Caco-2 (cell line): ENCODE results near the gene NYNRIN. TPM values are rescaled to one million over a fixed set of nuclear protein-coding genes. Genes with fewer than 3 reads are reported as not detected.
A peak's percentile ranks its signal among the peaks of the same experiment; 100 is the strongest.

Experiments
- BruUV-seq: library from RNA; stranded (reverse); fragments of 400-500 nt; replicated peaks from 2 replicates; lab custom pipeline; 2021; lab: Mats Ljungman, UMichigan
- CTCF ChIA-PET: fragments of 300-600 bp; sonication (Branson Sonifier 250); formaldehyde crosslinking; loops from one replicate; lab custom pipeline; 2022; ENCODE audit warnings: antibody characterized with exemption; lab: Charles Lee
- POLR2A ChIA-PET: fragments of 300-600 bp; sonication (Branson Sonifier 250); formaldehyde crosslinking; loops from one replicate; lab custom pipeline; 2022; ENCODE audit warnings: antibody characterized with exemption; lab: Charles Lee
- DNase-seq, 2 experiments: peaks; one replicate each; pipeline versions ENCODE4 v3.0.0 to v3.0.0-alpha.2; 2020 to 2022
- H3K27me3 ChIP-seq: replicated peaks from 2 replicates; pipeline ENCODE4 v1.6.0; 2011; ENCODE audit warnings: low read length; ENCODE audit not compliant: control insufficient read depth, insufficient read depth
- H3K36me3 ChIP-seq: 2 replicates; pipeline ENCODE4 v1.5.1; 2011; ENCODE audit warnings: low read length; ENCODE audit not compliant: control insufficient read depth, insufficient read depth
- H3K4me1 ChIP-seq: fragments of 250-450 bp; sonication (Bioruptor Pico); 2 replicates; pipeline ENCODE4 v1.5.1; 2020; ENCODE audit warnings: mild to moderate bottlenecking
- H3K4me3 ChIP-seq: 2 replicates; pipeline ENCODE4 v1.5.1; 2011; ENCODE audit warnings: low read depth, mild to moderate bottlenecking, control low read depth, low read length
- H3K9me3 ChIP-seq: fragments of 250-450 bp; sonication (Bioruptor Pico); 2 replicates; pipeline ENCODE4 v1.5.1; 2020; ENCODE audit warnings: mild to moderate bottlenecking, moderate library complexity
- H3K27ac Mint-ChIP-seq: one replicate; pipeline ENCODE4 v1.8.0; 2022; ENCODE audit warnings: mixed read lengths; ENCODE audit not compliant: unreplicated experiment
- H3K27me3 Mint-ChIP-seq: one replicate; pipeline ENCODE4 v1.8.0; 2022; ENCODE audit warnings: mixed read lengths; ENCODE audit not compliant: insufficient read depth, unreplicated experiment
- H3K36me3 Mint-ChIP-seq: one replicate; pipeline ENCODE4 v1.8.0; 2022; ENCODE audit warnings: mild to moderate bottlenecking, mixed read lengths; ENCODE audit not compliant: insufficient read depth, unreplicated experiment
- H3K4me1 Mint-ChIP-seq: one replicate; pipeline ENCODE4 v1.8.0; 2022; ENCODE audit warnings: low read depth, mixed read lengths; ENCODE audit not compliant: unreplicated experiment
- H3K4me3 Mint-ChIP-seq: one replicate; pipeline ENCODE4 v1.8.0; 2022; ENCODE audit warnings: mild to moderate bottlenecking, moderate library complexity, mixed read lengths; ENCODE audit not compliant: unreplicated experiment
- H3K9me3 Mint-ChIP-seq: one replicate; pipeline ENCODE4 v1.8.0; 2022; ENCODE audit warnings: mixed read lengths; ENCODE audit not compliant: unreplicated experiment
- intact Hi-C: fragments of 100-400 bp; cut with micrococcal nuclease; formaldehyde crosslinking; loops from one replicate; pipeline ENCODE4 v1.10.0; 2022; ENCODE audit not compliant: unreplicated experiment
- total RNA-seq: library from RNA; stranded (reverse); gene quantifications from 2 replicates; pipeline ENCODE4 v1.2.3, GENCODE V29; 2022
- TF ChIP-seq, protein P1 (sequence below), 2 experiments: fragments of 200-600 bp in 1 of 2; IDR thresholded peaks; 1 replicate in 1 of 2; 2 replicates in 1 of 2; pipeline versions ENCODE4 v1.5.1 to v1.8.0; 2011 to 2022; ENCODE audit warnings: antibody characterized with exemption in 1 of 2, control low read depth in 1 of 2, inconsistent platforms in 1 of 2, low read depth in 1 of 2, low read length in 1 of 2, mild to moderate bottlenecking in 1 of 2, moderate library complexity in 1 of 2; ENCODE audit not compliant: insufficient read depth in 1 of 2, severe bottlenecking in 1 of 2, unreplicated experiment in 1 of 2

The NYNRIN gene
- total RNA-seq, 1 experiment from 2014 or later: 5.9 TPM

DNA sequence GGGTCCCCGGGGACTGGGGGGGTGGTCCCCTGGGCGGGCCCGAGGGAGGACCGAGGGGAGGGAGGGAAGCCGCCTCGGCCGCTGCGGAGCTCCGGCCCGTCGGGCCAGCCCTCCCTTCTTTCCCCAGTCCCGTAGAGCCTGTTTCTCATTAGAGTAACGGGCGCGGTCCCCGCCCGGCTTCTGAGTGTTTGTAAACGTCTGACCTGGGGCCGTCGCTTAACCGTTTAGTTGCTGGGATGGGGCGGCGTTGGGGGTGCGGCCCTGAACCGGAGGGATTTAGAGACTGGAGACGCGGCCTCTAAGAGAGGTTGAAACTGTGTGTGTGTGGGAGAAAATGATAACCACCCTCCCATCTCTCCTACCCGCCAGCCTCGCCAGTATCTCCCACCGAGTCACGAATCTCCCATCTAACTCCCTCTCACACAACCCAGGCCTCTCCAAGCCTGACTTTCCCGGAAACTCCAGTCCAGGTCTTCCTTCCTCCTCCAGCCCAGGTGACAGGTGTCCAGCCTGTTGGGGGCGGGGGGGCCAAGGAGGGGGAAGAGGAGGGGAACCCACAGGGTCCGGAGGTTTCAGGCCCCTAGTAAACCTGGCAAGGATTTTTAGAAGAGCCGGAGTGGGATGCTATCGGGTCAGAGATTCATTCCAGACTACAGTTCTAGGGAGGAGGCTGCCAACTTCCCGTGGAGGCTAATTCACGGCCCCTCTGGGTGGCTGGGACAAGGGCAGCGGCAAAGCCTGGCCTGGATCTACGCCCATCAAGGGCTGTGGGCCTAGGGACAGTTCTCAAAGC, 31.9 kb upstream of the NYNRIN start:
- intact Hi-C loops: loop anchor here (1.0 to 2.0 kb wide), 3 partner anchors 26 to 60 kb away; no protein-coding TSS in a partner anchor
- no peaks in the 10 kb centered on the region for H3K9me3 Mint-ChIP-seq
- peak overlapping the region; percentile 85 for H3K4me3 Mint-ChIP-seq
- H3K27me3 Mint-ChIP-seq: no peaks in the 10 kb centered on the region
- H3K27ac Mint-ChIP-seq: peak overlapping the region; percentile 71
- DNase-seq: peak; percentile 94 to 96
- Histone ChIP-seq H3K36me3 (no peaks in the 10 kb centered on the region), H3K4me3 (peak overlapping the region; percentile 67), H3K9me3 (no peaks in the 10 kb centered on the region), H3K27me3 (no peaks in the 10 kb centered on the region), H3K4me1 (peaks cover 4% of the 10 kb centered on the region; the same call in 1 of the 2 replicates)
- CTCF ChIA-PET: interaction anchor here (0.7 to 2.3 kb wide), 13 partner anchors 33 to 308 kb away, joined by 3 to 111 read pairs (median 5); partner anchors contain the start of genes CBLN3, KHNYN and SDR39U1
- POLR2A ChIA-PET: interaction anchor here (0.6 to 1.6 kb wide), 5 partner anchors 32 to 70 kb away, joined by 3 to 12 read pairs (median 5); partner anchors contain the start of genes CBLN3, KHNYN and NYNRIN
- no peaks in the 10 kb centered on the region for H3K36me3 Mint-ChIP-seq
- TF ChIP-seq, protein P1, sequence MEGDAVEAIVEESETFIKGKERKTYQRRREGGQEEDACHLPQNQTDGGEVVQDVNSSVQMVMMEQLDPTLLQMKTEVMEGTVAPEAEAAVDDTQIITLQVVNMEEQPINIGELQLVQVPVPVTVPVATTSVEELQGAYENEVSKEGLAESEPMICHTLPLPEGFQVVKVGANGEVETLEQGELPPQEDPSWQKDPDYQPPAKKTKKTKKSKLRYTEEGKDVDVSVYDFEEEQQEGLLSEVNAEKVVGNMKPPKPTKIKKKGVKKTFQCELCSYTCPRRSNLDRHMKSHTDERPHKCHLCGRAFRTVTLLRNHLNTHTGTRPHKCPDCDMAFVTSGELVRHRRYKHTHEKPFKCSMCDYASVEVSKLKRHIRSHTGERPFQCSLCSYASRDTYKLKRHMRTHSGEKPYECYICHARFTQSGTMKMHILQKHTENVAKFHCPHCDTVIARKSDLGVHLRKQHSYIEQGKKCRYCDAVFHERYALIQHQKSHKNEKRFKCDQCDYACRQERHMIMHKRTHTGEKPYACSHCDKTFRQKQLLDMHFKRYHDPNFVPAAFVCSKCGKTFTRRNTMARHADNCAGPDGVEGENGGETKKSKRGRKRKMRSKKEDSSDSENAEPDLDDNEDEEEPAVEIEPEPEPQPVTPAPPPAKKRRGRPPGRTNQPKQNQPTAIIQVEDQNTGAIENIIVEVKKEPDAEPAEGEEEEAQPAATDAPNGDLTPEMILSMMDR (IDR thresholded peaks at IDR 0.05; ENCODE audit: insufficient read depth in 1 of 2, low read depth in 1 of 2, low read length in 1 of 2, severe bottlenecking in 1 of 2, unreplicated experiment in 1 of 2): no peak
- peaks cover 13% of the 10 kb centered on the region for H3K4me1 Mint-ChIP-seq
- BruUV-seq: no TSS peak

DNA sequence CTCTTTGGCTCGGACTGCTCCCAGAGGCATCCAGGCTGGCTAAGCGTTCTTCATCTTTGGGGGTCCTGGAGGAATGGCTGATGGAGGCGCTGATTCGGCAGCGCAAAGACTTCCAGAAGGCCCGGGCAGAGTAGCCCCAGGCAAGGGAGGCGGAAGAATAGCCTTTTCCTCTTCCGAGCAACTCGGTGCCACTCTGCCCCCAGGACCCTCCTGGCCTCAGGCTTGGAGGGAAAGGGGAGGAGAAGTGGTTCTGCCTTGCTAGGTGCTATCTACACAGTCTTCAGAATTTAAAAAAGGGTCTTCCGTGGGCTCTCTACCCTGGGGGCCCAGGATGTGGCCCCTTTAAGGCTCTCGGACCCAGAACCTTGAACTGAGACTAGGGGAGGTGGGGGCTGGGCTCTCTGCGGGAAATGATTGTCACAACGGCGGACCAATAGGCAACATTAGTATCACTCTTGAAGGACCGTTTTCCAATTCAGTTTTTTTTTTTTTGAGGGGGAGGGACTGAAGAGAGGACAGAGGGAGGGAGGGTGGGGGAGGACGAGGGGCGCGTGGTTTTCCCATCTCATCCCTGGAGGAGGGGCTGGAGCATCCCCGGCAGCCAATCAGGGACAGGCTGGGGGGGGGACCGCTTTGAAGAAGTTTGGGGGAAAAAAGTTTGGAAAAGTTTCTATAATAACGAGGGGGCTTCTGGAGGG, 31.1 kb upstream of the NYNRIN start, which contains the start of gene NFATC4:
TSS of gene NFATC4 (plus strand) at position 671 of the 698 bp plus-strand sequence. CDS start 157 bp downstream, outside the sequence.
- intact Hi-C loops: loop anchor here (1.0 to 2.0 kb wide), 3 partner anchors 25 to 60 kb away; no protein-coding TSS in a partner anchor
- Histone ChIP-seq H3K27me3 (no peaks in the 10 kb centered on the region), H3K36me3 (no peaks in the 10 kb centered on the region), H3K4me1 (peaks cover 4% of the 10 kb centered on the region; the same call in 1 of the 2 replicates), H3K9me3 (no peaks in the 10 kb centered on the region), H3K4me3 (peak within 1 kb of the TSS; percentile 67)
- Mint-ChIP-seq H3K27me3 (no peaks in the 10 kb centered on the region), H3K27ac (peak within 1 kb of the TSS; percentile 71), H3K4me3 (peak within 1 kb of the TSS; percentile 85), H3K9me3 (no peaks in the 10 kb centered on the region), H3K4me1 (peaks cover 13% of the 10 kb centered on the region), H3K36me3 (no peaks in the 10 kb centered on the region)
- DNase-seq: peak; percentile 27 to 54
- ChIA-PET POLR2A (no interaction called here), CTCF (no interaction called here)
- BruUV-seq: no TSS peak
- TF ChIP-seq, protein P1 (IDR thresholded peaks at IDR 0.05; ENCODE audit: insufficient read depth in 1 of 2, low read depth in 1 of 2, low read length in 1 of 2, severe bottlenecking in 1 of 2, unreplicated experiment in 1 of 2): no peak

DNA sequence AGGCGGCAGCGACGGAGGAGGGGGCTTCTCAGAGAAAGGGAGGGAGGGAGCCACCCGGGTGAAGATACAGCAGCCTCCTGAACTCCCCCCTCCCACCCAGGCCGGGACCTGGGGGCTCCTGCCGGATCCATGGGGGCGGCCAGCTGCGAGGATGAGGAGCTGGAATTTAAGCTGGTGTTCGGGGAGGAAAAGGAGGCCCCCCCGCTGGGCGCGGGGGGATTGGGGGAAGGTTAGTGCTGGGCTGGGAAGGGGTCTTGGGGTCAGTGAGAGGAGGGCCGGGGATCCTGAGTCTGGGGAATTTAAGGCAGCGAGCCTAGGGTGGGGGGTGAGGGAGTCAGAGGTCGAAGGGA, 30.6 kb upstream of the NYNRIN start:
- H3K4me1 Mint-ChIP-seq: peaks cover 13% of the 10 kb centered on the region
- no peaks in the 10 kb centered on the region for H3K27me3 Mint-ChIP-seq
- H3K9me3 Mint-ChIP-seq: no peaks in the 10 kb centered on the region
- no peaks in the 10 kb centered on the region for H3K36me3 Mint-ChIP-seq
- POLR2A ChIA-PET: no interaction called here
- intact Hi-C loops: no loop called here
- DNase-seq: no peak
- no peaks in the 10 kb centered on the region for H3K27me3 ChIP-seq
- H3K36me3 ChIP-seq: no peaks in the 10 kb centered on the region
- no TSS peak for BruUV-seq
- TF ChIP-seq, protein P1 (IDR thresholded peaks at IDR 0.05; ENCODE audit: insufficient read depth in 1 of 2, low read depth in 1 of 2, low read length in 1 of 2, severe bottlenecking in 1 of 2, unreplicated experiment in 1 of 2): no peak
- CTCF ChIA-PET: no interaction called here
- H3K4me1 ChIP-seq: peaks cover 4% of the 10 kb centered on the region; the same call in 1 of the 2 replicates
- no peak overlapping the region for H3K4me3 ChIP-seq
- H3K9me3 ChIP-seq: no peaks in the 10 kb centered on the region
- H3K27ac Mint-ChIP-seq: no peak overlapping the region
- no peak overlapping the region for H3K4me3 Mint-ChIP-seq
